SHP77 treated with DMSO at 0.1 percent for 48 hours (cell line): ENCODE data around the gene RGS6.

ENCODE experiments used
- DNase-seq: peaks from one replicate; lab custom pipeline; 2025; lab: John Stamatoyannopoulos, UW

Gene RGS6

DNA sequence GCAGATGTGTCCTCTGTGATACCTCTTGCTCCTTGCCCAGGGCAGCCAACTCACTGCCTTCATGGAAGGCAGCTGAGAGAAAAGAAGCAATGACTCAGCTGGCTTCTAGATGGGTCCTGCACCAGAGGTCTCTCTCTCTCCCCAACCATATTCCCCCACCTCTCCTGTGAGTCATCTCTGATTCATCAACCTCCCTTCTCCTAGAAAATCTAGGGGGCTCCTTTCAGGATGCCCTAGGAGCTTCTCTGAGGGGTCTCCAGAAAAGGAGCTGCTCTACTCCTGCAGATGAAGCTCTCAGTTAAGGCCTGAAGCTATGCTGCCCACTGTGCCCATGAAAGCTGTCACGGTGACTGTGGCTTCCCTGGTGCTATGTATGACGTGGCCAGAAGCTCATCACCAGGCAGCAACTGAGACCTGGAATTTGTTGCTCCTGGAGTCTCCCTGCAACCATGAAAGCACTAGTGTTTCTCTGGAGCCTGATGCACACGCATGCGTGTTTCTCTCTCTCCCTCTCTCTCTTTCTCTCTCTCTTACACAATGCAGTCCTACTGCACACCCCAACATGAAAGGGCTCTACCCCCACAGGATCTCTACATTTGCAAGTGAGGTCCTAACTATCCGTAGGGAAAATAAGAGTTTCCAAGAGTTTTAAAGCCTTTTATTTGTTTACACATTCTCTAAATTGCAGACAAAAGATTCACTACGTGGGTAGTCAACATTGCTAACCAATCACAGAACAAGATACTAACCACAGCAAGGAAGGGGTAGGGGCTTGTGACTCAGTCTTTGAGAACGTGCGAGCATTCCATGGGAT lies 676.4 kb downstream of the RGS6 start:
- DNase-seq, result no peak

GRCh38 chr14:72609205-72609916 lies 677.1 kb downstream of the RGS6 start:
- DNase-seq, result no peak

- DNase-seq, result no peak
These were observed 678.0 kb downstream of the RGS6 start for GRCh38 chr14:72610096-72610830.

DNA sequence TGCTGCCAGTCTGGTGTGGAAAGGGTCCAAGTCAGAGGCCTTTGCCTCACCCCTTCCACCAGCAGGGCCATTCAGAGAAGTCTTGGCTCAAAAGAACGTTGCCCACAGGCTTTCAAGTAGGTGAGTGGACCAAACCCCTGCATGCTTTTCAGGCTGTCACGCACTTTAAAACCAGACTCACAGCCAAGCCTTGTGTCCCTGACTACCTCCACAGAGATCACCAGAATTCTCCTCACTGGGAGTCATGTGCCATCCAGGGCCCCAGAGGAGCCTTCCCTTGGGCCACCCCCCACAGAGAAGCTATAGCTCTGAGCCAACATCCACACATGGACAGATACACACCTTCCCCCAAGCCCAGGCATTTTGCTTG lies 678.6 kb downstream of the RGS6 start:
- no peak for DNase-seq

GRCh38 chr14:72611506-72611905 lies 679.3 kb downstream of the RGS6 start:
- DNase-seq, result no peak

GRCh38 chr14:72612041-72612440 lies 679.8 kb downstream of the RGS6 start:
- no peak for DNase-seq

- no peak for DNase-seq
These were observed 681.2 kb downstream of the RGS6 start for GRCh38 chr14:72613231-72613974.

- no peak for DNase-seq
These were observed 681.7 kb downstream of the RGS6 start for GRCh38 chr14:72613975-72614319.

GRCh38 chr14:72614365-72614764 lies 682.1 kb downstream of the RGS6 start:
- no peak for DNase-seq

GRCh38 chr14:72614891-72615415 lies 682.7 kb downstream of the RGS6 start:
- DNase-seq, result no peak

DNA sequence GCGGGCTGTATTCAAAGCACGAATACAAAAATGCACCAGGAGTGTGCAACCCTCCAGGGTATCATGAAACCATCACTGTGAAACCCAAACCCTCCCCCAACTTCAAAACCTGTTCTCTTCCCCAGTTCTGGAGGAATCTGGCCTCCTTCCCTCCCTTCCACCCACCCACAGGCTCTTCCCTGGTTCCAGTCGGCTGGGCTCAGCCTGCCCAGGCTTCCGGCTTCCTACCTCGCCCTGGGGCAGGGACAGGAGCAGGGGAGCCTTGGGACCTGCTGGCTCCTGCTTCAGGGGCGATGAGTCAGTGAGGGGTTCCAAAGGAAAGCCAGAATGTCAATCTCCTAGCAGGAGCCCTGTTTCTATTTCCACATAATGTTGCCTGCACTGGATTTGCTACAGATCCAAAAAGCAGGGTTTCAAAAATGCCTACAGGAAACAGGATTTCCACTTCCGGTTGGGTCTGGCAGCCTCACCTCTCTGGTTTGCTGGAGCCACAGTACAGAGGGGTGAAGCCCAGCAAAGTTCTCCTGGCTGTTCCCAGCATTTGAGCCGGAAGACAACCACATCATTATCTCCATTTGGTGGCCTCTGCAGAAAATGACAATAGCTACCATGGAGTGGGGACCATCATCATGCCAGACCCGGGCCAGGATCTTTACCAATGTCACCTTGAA lies 683.4 kb downstream of the RGS6 start:
- no peak for DNase-seq
